HG03565 (cell line): Measurements from ENCODE around the gene TTC31.
"Not testable (repeated sequence)": the region's sequence is repeated elsewhere in the genome, so short reads cannot be mapped to it uniquely, and the experiment has no call there.

Source experiments
- ATAC-seq: cut with Tn5 transposase; IDR thresholded peaks from one replicate; pipeline ENCODE4 v1.9.1; 2021; ENCODE audit warnings: mild to moderate bottlenecking, moderate library complexity; ENCODE audit not compliant: unreplicated experiment

The TTC31 gene

DNA sequence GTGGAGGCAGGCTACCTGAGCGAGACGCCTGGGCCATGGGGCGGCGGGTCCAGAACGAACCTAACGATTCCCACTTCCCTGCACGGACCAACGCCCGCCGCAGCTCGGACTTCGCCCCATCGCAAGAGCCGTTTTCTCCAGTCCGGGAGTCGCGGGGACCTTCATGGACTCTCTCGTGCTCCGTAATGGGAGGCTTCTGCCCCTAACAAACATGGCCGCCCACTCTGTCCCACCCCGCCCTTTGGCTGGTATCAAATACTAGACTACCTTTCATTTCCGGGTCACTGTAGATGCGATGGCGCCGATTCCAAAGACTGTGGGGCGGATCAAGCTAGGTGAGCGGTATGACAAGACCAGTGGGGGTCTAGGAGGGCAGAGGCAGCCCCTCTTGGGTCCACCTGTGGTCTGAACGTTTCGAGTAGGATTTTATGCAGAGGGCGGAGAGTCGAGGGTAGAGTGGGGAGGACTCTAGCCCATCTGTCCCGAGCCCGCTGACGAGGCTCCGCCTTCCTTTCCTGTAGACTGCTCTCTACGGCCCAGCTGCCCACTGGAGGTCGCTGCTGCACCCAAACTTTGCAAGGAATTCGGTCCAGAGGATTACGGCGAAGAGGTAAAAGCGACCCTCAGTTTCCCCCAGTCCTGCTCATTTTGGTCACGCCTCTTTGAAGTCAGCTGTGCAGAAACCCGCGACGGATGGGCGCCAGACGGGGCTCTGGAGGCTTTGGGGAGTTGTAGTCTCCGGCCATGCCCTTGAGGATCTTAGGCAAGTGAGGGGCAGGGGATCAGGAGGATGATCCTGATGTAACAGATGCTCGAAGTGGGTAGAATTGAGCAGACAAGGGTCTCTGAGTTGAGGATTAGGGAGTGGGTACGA lies at the start of gene TTC31, which contains the start of gene CCDC142:
TTC31 (plus strand) TSS at position 281 of the 874 bp plus-strand sequence; CDS start at position 296, 15 bp downstream.
CCDC142 (minus strand) TSS at position 198 of the 874 bp plus-strand sequence; CDS start at position 37, 161 bp downstream.
- peak; percentile 68 for ATAC-seq

DNA sequence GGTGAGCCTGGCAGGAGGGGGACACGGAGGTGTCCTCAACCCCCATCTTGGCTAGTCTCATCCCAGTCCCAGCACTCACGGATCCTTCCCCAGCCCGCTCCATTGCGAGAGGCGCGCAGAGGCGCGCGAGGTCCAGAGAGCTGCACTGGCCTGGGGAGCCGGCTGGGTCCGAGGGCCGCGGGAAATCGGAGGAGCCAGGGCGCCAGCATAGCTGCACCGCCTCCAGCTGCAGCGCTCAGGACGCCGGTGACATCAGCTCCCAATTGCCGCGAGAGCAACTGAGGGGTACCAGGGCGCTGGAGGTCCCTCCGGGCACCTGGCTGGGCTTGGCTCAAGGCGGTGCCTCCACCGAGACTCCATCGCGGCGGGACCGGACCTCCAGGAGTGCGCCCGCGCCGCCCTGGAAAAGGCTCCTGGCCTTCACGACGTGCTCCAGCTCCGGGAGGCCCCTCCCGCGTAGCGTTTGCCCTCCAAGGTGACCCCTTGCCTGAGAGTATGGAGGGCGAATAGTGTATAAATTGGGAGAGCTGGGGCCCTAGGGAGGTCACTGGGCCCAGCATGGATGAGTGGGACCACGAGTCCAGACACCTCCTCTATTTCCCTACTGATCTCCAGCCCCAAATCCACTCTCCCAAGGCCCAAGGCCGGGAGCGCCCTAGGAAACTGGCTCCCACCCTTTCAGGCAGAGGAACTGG lies 46.6 kb upstream of the TTC31 start:
- ATAC-seq, result no peak

DNA sequence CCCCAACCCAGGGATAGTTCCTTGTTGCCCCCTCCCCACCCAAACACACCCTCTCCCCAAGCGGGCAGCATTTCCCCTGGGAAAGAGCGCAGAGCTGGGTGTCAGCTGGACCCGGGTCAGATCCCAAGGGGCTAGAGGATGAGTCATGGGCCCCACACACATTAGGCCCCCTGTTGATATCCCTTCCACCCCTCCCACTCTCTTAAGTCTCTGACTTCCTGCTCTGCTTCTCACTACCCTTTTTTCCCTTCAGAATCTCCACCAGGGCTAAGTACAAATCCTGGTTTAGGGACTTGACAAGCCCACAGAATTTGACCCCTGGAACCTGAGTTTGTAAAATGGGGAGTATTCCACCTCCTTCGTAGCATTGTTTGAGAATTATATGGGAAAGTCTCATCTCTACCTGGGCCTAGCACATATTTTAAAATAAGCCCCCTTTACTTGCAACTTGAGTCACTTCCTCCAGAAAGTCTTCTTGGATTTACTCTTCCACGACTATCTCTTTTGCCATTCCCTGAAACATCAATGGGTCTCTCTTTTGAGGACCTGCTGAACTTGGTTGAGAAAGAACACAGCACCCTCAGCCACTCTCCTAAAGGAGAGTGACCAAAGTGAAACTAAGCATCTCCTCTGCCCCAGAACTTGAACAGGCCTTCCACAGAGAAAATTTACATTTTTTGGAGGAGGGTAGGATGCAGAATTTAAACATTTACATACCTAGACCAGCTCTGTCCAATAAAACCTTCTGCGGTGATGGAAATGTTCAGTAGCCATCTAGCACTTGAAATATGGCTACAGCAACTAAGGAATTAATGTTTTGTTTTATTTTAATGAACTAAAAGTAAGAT lies 45.8 kb upstream of the TTC31 start:
- ATAC-seq, result no peak

DNA sequence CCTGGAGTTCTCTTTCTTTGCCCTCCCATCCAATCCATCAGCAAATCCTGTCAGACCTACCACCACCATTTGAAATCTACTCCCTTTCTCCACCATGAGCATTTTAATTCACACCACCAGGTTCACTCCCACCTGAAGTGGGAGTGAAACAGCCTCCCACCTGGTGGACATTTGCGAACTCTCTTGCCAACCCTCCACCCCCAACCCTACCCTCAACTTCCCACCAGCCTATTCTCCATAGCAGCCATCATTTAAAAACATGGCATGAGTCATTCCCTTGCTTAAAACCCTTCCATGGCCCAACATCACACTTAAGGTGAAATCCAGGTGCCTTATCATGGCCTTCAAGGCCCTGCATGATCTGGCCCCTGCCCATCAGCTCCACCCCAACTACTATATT lies 44.6 kb upstream of the TTC31 start:
- ATAC-seq, result no peak

DNA sequence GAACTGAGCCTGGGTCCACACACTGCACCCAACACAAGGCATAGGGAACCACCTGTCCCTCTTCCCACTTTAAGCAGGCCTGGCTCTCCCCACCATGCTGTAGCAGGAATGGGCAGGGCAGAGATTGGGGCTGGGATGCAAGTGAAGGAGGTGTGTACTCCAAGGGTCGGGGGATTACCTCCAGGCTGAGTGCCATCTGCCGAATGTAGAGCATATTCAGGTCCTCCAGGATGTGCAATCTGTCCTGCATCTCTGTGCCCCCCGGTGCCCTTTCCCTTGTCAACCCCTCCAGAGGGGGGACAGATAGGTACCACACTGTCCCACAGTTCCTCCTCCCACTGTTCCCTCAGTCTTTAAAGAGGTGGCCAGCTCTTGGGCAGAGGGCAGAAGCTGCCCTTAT lies 43.5 kb upstream of the TTC31 start:
- ATAC-seq, result no peak

DNA sequence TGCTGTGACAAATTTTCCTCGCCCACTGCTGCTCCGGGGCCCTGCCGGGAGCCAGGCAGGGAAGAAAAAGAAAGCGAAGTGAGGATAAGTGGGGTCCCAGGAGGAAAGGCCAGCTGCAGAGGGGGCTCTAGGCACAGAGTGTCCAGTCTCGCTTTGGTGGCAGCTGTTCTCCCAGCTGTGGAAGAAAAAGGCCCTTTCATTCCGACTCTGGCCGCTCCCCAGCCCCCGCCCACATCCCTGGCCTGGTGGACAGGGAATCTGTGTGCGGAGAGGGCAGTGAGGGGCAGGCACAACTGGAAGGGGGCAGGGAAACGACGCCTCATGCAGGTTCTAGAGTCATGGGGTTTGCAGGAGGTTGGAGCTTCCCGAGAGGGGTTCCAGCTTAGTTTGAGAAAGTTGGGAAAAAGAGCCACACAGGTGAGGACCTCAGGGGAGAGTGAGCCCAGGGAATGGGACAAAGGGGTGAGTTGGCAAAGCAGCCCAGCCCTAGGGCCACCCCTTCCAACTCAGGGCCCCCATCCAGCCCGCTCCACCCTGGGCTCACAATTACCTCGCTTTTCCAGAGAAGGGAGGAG lies 43.0 kb upstream of the TTC31 start:
- no peak for ATAC-seq

DNA sequence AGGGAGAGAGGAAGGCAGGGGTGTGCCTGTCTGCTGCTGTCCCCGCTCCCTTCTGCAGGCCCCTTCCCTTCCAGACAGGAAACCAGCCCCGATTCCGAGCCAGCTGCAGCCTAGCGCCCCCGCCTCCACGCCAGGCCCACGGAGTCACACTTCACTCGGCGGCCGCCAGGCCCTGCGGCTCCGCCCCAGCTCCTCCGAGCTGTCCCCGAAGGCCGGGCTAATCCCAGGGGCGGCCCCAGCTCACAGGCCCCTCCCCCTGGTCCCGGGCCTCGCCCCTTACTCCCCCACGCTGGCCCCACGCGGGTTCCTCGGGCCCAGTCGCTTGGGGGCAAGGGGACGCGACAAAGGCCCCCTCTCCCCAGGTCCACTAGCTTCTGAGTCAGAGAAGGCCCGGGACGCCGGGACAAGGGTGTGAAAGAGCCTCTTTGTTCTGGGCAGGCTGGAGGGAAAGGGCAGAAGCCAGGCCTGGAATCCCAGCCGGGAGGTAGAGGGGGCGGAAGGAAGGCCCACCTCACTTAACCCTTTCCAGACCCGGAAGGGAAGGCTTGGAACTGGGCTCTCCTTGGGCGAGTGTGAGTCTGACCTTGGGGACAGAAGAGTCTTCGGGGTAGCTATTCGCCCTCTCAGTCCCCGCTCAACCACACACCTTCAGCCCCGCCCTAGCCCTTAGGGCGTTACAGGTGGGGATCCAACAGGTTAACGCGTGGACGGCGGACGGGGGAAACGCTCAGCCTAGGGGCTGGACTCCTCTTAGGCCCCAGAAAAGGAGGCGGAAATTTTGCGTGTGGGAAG lies 42.3 kb upstream of the TTC31 start:
- ATAC-seq, result peak; percentile 66

DNA sequence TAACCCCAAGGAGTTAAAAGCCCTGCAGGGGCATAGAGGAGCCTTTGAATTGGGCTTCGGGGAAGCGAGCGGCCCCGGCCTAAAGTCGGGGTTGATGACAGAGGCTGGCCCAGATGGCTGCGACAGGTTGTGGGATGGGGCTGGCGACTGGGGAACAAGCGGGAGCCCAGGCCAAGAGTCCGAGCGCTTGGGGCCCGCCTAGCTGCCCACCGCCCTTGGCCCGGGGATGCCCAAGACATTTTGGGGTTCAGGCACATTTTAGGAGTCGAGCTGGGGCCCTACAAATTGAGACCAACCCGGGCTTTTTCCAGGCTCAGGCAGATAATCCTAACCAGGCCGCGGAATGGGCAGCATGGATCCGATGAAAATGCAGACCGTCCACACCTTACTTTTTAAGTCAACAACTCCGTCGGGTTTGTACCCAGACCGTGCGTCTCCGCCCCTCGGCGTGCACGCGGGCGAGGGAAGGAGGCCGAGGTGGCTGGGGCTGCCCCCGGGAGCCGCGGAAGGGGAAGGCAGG lies 41.7 kb upstream of the TTC31 start:
- no peak for ATAC-seq

DNA sequence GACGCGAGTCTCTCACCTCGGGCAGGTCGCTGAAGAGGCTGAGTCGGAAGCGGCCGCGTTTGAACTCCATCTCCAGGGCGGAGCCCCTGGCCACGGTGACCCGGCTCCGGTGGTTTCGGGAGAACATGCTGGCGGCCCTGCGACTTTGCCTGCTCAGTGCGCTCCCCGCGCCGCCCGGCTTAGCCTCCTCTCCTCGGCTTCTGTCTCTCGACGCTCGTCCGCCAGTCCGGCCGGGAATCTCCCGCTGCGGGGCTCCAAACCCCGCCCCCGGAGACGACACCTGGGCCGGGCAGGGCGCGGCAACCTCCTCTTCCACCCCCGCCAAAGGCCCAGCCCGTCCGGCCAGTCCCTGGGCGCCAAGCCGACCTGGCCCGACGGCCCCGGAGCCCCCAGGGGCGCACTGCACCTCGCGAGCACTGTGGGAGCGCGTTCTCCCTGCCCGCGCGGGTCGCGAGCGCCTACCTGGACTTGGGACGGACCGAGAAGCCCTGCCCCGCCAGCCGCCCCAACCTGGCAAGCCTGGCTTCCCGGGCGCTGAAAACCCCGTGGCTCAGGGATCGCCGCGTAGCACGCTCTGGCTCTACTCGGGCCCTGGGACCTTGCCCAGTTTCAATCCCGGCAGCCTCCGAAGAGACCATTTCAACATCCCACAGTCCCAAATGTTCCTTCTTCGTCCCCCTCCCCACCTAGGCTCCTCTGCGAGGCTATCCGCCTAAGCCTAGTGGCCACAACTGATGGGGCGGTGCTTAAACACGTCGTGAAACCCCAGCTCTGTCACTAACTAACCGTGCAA lies 41.0 kb upstream of the TTC31 start, which contains the start of gene RTKN:
RTKN (minus strand) TSS at position 248 of the 793 bp plus-strand sequence; CDS start at position 127, 121 bp downstream.
- ATAC-seq, result no peak

DNA sequence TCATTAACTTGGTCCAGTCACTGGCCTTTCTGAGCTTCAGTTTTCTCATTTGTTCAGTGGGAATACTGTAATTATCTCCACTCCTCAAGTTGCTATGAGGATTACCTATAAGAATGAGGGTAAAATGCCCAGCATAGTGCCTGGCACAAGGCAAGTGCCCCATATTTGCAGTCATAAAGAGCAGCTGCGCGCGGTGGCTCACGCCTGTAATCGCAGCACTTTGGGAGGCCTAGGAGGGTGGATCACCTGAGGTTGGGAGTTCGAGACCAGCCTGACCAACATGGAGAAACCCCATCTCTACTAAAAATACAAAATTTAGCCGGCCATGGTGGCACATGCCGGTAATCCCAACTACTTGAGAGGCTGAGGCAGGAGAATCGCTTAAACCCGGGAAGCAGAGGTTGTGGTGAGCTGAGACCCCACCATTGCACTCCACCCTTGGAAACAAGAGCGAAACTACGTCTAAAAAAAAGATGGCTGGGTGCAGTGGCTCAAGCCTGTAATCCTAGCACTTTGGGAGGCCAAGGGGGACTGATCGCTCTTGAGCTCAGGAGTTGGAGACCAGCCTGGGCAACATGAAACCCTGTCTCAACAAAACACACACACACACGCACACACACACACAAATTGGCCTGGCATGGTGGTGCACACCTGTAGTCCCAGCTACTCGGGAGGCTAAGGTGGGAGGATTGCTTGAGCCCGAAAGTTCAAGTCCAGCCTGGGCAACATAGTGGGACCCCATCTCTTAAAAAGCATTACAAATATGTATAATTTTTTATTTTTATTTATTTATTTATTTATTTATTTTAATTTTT lies 40.2 kb upstream of the TTC31 start:
- not testable (repeated sequence) for ATAC-seq

DNA sequence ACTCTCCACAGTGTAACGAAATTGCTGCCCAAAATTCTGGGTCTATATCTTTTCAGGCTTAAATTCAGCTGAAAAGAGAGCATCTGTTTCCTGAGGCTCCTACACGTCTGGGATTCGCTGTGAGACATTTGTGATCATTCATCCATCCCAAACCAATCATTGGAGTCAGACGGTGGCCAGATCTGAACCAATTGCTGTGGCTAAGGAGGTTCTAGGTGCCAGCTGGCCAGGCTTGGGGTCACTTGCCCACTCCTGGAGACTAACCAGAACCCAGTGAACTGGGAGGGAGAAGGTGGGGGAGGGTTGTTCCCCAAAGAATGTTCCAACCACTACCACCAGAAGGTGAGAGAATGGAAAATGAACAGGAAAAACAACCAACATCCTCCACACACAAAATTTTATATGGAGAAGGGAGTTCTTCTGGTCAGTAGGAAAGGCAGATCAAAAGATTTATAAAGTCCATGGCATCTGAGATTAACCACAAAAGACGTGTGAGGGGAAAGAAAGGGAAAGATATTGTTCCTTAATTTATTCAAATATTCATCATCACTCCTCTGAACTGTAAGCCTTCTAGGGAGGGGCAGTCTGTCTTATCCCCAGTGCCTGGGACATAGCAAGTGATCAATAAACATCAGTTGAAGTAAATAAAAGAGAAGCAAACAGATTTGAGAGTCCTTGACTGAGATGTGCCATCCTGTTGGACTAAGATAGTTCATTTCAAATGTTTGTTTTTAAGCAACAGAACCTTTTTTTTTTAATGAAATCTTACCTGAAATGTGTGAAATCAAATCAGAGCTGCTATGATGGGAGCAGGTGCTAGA lies 38.2 kb upstream of the TTC31 start:
- no peak for ATAC-seq

DNA sequence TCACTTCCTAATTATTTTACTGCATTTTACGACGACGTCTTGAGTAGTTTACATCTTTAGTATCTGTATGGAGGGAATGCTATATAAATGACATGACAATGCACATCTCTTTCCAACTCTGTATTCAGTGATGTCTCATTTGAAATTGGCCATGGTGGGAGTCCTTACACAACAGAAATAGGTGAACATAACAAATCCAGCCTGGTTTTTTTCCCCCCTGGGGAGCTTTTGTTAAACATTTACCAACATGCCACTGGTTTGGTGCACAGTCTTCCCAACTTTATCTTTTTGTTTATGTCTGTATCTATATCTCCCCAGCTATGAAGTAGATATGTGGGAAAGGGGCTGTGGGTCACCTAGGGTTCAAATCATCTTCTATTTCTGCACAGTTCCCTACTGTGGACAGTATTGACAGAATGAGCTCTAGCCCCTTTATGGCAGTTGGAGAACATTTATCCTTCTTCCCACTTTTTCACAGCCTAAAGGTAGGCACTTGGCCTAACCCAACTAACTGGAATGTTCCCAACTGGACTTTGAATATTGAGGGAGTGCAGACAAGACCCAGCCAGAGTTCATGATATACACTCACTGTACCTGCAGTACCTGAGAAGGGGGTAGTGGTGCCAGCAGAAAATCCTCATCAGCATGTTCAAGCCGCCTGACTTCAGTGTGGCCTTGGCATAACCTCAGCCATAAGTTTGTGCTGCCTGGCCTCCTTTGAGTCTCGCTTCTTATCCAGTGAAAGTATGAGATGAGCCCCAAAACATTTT lies 35.5 kb upstream of the TTC31 start:
- no peak for ATAC-seq

DNA sequence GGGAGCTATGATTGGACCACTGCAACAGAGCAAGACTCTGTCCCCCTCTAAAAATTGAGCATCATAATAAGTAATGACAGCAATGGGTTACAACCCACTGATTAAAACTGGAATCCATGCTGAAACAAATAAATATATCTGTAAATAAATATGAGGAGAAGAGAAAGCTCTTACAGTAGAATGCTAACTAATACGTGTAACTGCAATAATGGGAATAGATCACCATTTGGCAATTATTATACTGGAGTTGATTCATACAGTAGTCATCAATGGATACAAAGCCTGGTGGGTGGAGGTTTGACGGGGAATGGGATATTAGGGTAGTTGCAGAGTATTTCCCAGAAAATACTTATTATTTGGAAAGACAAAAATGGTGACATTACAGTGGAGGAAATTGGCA lies 34.1 kb upstream of the TTC31 start:
- ATAC-seq, result no peak

DNA sequence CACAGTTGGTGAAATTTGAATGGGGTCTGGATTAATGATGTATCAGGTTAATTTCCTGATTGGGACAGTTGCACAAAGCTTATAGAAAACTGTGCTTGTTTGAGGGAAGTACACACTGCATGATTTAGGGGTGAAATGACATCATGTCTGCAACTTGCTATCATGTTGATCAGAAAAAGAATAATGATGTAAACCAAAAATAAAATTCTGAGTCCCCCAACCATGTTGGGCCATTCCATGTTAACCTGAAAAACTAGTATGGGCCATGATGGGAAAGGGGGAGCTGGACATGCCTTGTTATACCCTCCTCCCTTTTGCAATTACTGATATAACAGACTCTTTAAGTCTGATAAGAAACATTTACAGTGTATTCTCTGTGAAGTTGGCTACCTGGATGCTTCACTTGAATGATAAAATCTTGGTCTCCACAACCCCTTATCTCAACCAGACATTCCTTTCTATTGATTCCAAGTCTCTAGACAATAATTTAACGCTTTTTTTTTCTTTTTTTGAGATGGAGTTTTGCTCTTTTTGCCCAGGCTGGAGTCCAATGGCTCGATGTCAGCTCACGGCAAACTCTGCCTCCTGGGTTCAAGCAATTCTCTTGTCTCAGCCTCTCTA lies 32.2 kb upstream of the TTC31 start:
- no peak for ATAC-seq

DNA sequence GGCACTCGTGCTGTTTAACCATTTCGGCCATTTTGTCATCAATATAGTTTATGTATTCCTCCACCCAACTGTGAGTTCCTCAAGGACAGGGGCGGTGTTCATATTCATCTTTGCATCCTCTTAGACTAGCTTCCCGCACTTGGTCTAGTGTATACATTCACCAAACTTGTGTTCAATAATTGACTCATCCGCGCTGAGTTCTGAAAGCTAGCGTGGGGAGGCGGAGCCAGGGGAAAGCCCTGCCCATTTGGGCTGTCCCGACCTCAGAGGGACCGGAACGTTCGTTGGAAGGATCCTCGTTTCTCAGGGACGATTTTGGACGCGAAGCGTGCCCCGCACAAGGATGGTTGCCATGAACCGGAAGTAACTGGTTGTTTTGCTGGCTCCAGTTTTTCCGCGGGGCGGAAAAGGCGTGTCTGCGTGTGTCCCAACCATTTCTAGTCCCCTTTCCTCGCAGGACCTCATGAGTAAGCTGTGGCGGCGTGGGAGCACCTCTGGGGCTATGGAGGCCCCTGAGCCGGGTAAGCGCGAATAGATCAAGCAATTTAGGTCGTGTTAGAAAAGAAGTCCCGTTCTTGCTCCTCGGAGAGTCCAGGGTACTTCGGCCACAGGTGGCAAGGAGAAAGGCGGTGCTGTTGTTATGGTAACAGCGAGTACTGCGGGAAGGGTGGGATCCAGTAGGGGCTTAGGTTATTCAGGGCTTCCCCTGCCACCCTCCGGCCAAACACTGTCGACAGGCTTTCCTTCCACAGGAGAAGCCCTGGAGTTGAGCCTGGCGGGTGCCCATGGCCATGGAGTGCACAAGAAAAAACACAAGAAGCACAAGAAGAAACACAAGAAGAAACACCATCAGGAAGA lies 28.0 kb upstream of the TTC31 start, which contains the start of gene INO80B:
INO80B (plus strand) TSS at position 434 of the 858 bp plus-strand sequence; CDS start at position 464, 30 bp downstream.
- peak; percentile 53 for ATAC-seq
